ENCODE measurements around the gene XPO1. TPM values are rescaled to one million over a fixed set of nuclear protein-coding genes. Genes with fewer than 3 reads are reported as not detected.
"Not testable (repeated sequence)": the region's sequence is repeated elsewhere in the genome, so short reads cannot be mapped to it uniquely, and the experiment has no call there.

Gene XPO1
- total and polyA plus RNA-seq, 4 donors = 15.0 to 149 (median 41.3) TPM

- not testable (repeated sequence) for H3K27ac ChIP-seq (ENCODE audit: low read depth in 1 of 2, low read length in 2 of 2); H3K9ac ChIP-seq (ENCODE audit: low read depth in 1 of 2, low read length in 2 of 2); H3K4me3 ChIP-seq (ENCODE audit: low read depth in 1 of 3, low read length in 3 of 3); DNase-seq (ENCODE audit: low spot score); H3K9me3 ChIP-seq (ENCODE audit: control insufficient read depth in 4 of 4, low read length in 3 of 4); H3K27me3 ChIP-seq (ENCODE audit: control insufficient read depth in 4 of 4, insufficient read depth in 4 of 4, low read length in 3 of 4); H3K36me3 ChIP-seq (ENCODE audit: control insufficient read depth in 4 of 4, insufficient read depth in 3 of 4, low read depth in 1 of 4, low read length in 3 of 4)
- peaks cover 8 to 18% (median 10%) of the 10 kb centered on the region in 4 donors for H3K4me1 ChIP-seq (ENCODE audit: control insufficient read depth in 4 of 4, insufficient read depth in 4 of 4, low read length in 3 of 4)
- 93% methylated on average over 10 of the region's 10 CpGs for WGBS
Observed at GRCh38 chr2:61468231-61468630, 69.9 kb downstream of the XPO1 start.

GRCh38 chr2:61465045-61465444 lies 73.1 kb downstream of the XPO1 start:
- no peak overlapping the region for H3K9ac ChIP-seq (ENCODE audit: low read depth in 1 of 2, low read length in 2 of 2)
- H3K27ac ChIP-seq (ENCODE audit: low read depth in 1 of 2, low read length in 2 of 2) = no peak overlapping the region
- peaks cover 4 to 12% (median 6%) of the 10 kb centered on the region in 4 donors for H3K4me1 ChIP-seq (ENCODE audit: control insufficient read depth in 4 of 4, insufficient read depth in 4 of 4, low read length in 3 of 4)
- H3K27me3 ChIP-seq (ENCODE audit: control insufficient read depth in 4 of 4, insufficient read depth in 4 of 4, low read length in 3 of 4) = no peaks in the 10 kb centered on the region
- 71% methylated on average over 3 of the region's 3 CpGs for WGBS
- no peak for DNase-seq (ENCODE audit: low spot score)
- H3K9me3 ChIP-seq (ENCODE audit: control insufficient read depth in 4 of 4, low read length in 3 of 4) = no peaks in the 10 kb centered on the region
- no peak overlapping the region for H3K4me3 ChIP-seq (ENCODE audit: low read depth in 1 of 3, low read length in 3 of 3)
- H3K36me3 ChIP-seq (ENCODE audit: control insufficient read depth in 4 of 4, insufficient read depth in 3 of 4, low read depth in 1 of 4, low read length in 3 of 4) = no peaks in the 10 kb centered on the region
- no peak for TF ChIP-seq EGR1 (IDR thresholded peaks at IDR 0.05; ENCODE audit: low read depth in 2 of 2)
- no peak for TF ChIP-seq FOXA1 (IDR thresholded peaks at IDR 0.05)
- no peak for TF ChIP-seq FOXA2 (IDR thresholded peaks at IDR 0.05)
- TF ChIP-seq JUND (IDR thresholded peaks at IDR 0.05) = no peak
- no peak for TF ChIP-seq HNF4A (conservative IDR thresholded peaks at IDR 0.05)
- TF ChIP-seq ATF3 (IDR thresholded peaks at IDR 0.05) = no peak
- TF ChIP-seq REST (IDR thresholded peaks at IDR 0.05) = no peak

- Histone ChIP-seq H3K36me3 (ENCODE audit: control insufficient read depth in 4 of 4, insufficient read depth in 3 of 4, low read depth in 1 of 4, low read length in 3 of 4) (no peaks in the 10 kb centered on the region), H3K9ac (ENCODE audit: low read depth in 1 of 2, low read length in 2 of 2) (no peak overlapping the region), H3K27ac (ENCODE audit: low read depth in 1 of 2, low read length in 2 of 2) (no peak overlapping the region), H3K4me1 (ENCODE audit: control insufficient read depth in 4 of 4, insufficient read depth in 4 of 4, low read length in 3 of 4) (peaks cover 0 to 6% (median 1%) of the 10 kb centered on the region in 4 donors), H3K9me3 (ENCODE audit: control insufficient read depth in 4 of 4, low read length in 3 of 4) (no peaks in the 10 kb centered on the region), H3K4me3 (ENCODE audit: low read depth in 1 of 3, low read length in 3 of 3) (no peak overlapping the region), H3K27me3 (ENCODE audit: control insufficient read depth in 4 of 4, insufficient read depth in 4 of 4, low read length in 3 of 4) (no peaks in the 10 kb centered on the region)
- TF ChIP-seq FOXA2 (IDR thresholded peaks at IDR 0.05) (no peak), SP1 (IDR thresholded peaks at IDR 0.05) (no peak), ATF3 (IDR thresholded peaks at IDR 0.05) (no peak), HNF4A (conservative IDR thresholded peaks at IDR 0.05) (no peak), TAF1 (conservative IDR thresholded peaks at IDR 0.05) (no peak), RAD21 (IDR thresholded peaks at IDR 0.05) (no peak), YY1 (IDR thresholded peaks at IDR 0.05) (no peak)
- WGBS = 83% methylated on average over 7 of the region's 7 CpGs
- no peak for DNase-seq (ENCODE audit: low spot score)
Observed at GRCh38 chr2:61463769-61464475, 74.2 kb downstream of the XPO1 start.
